ENCODE data around the gene DCT.

DNA sequence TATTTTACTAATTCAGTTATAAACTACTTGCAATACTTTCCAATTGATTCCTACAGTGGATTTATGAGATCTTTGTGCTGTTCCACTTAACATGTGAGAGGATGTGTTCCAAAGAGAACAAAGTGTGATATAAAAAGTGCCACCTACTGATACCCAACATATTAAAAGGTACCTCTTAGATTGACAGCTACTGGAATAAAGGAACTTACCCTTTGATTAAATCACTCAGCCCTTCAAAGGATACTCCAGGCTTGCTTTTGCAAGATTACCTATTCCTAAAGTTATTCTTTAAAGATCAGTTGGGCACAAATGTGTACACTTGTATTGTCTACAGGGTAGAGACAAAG, 65.9 kb downstream of the DCT start:
- TF ChIP-seq GATA2 (IDR thresholded peaks at IDR 0.05; ENCODE audit: low read depth, low read length) (no peak), GATA3 (IDR thresholded peaks at IDR 0.05; ENCODE audit: low read depth, low read length) (no peak)
